Jurkat, Clone E6-1 (cell line): ENCODE measurements around the gene TEK. TPM values are rescaled to one million over a fixed set of nuclear protein-coding genes. Genes with fewer than 3 reads are reported as not detected.
"Not testable (repeated sequence)": the region's sequence is repeated elsewhere in the genome, so short reads cannot be mapped to it uniquely, and the experiment has no call there.

ENCODE experiments used
- DNase-seq: peaks from one replicate; pipeline ENCODE4 v3.0.0-alpha.2; 2011; ENCODE audit warnings: low read depth, low spot score
- H3K4me3 ChIP-seq: 2 replicates; pipeline ENCODE4 v1.5.1; 2011; ENCODE audit warnings: mild to moderate bottlenecking, low read length, control low read depth, moderate library complexity
- polyA plus RNA-seq: library from polyadenylated mRNA; unstranded; fragments of >200 nt; gene quantifications from one replicate; pipeline ENCODE4 v1.2.1, GENCODE V29; 2012; ENCODE audit warnings: missing spikeins; ENCODE audit not compliant: insufficient read length, insufficient read depth

The TEK gene
- not detected for polyA plus RNA-seq

GRCh38 chr9:27108981-27109541 lies at the start of gene TEK:
TEK (plus strand) TSS chr9:27109225; CDS start chr9:27109591, 366 bp downstream.
- no peak for DNase-seq

GRCh38 chr9:27059412-27059811 lies 49.6 kb upstream of the TEK start:
- DNase-seq = no peak
- H3K4me3 ChIP-seq = no peak overlapping the region

More at GRCh38 chr9:27108981-27109541, at the start of gene TEK:
- no peak within 1 kb of the TSS for H3K4me3 ChIP-seq

GRCh38 chr9:27059907-27060306 lies 49.1 kb upstream of the TEK start:
- DNase-seq = no peak
- no peak overlapping the region for H3K4me3 ChIP-seq

GRCh38 chr9:27065288-27065687 lies 43.7 kb upstream of the TEK start:
- H3K4me3 ChIP-seq = no peak overlapping the region
- DNase-seq = no peak

GRCh38 chr9:27073841-27074728 lies 34.9 kb upstream of the TEK start:
- no peak overlapping the region for H3K4me3 ChIP-seq
- no peak for DNase-seq

GRCh38 chr9:27078685-27079084 lies 30.3 kb upstream of the TEK start:
- no peak overlapping the region for H3K4me3 ChIP-seq
- no peak for DNase-seq

- H3K4me3 ChIP-seq = no peak overlapping the region
- DNase-seq = no peak
These were observed 23.6 kb upstream of the TEK start for GRCh38 chr9:27085456-27085855.

- DNase-seq = no peak
- no peak overlapping the region for H3K4me3 ChIP-seq
These were observed 22.0 kb upstream of the TEK start for GRCh38 chr9:27086818-27087680.

- DNase-seq = no peak
- no peak overlapping the region for H3K4me3 ChIP-seq
These were observed 20.0 kb upstream of the TEK start for GRCh38 chr9:27088981-27089380.

GRCh38 chr9:27089706-27090105 lies 19.3 kb upstream of the TEK start:
- no peak overlapping the region for H3K4me3 ChIP-seq
- no peak for DNase-seq

GRCh38 chr9:27090231-27090630 lies 18.8 kb upstream of the TEK start:
- no peak overlapping the region for H3K4me3 ChIP-seq
- DNase-seq = no peak

GRCh38 chr9:27090711-27091110 lies 18.3 kb upstream of the TEK start:
- no peak for DNase-seq
- H3K4me3 ChIP-seq = no peak overlapping the region

- not testable (repeated sequence) for H3K4me3 ChIP-seq, DNase-seq
These were observed 16.5 kb upstream of the TEK start for GRCh38 chr9:27092496-27092895.

- H3K4me3 ChIP-seq, DNase-seq: not testable (repeated sequence)
These were observed 15.5 kb upstream of the TEK start for GRCh38 chr9:27093384-27094067.

- DNase-seq = no peak
- H3K4me3 ChIP-seq = no peak overlapping the region
These were observed 14.3 kb upstream of the TEK start for GRCh38 chr9:27094640-27095298.

- H3K4me3 ChIP-seq = no peak overlapping the region
- DNase-seq = no peak
These were observed 1.8 kb upstream of the TEK start for GRCh38 chr9:27107241-27107640.

GRCh38 chr9:27109621-27110020 lies 596 bp downstream of the TEK start:
- no peak for DNase-seq
- H3K4me3 ChIP-seq = no peak overlapping the region

GRCh38 chr9:27110181-27110580 lies 1.2 kb downstream of the TEK start:
- no peak overlapping the region for H3K4me3 ChIP-seq
- DNase-seq = no peak

GRCh38 chr9:27112235-27112634 lies 3.2 kb downstream of the TEK start:
- H3K4me3 ChIP-seq = no peak overlapping the region
- no peak for DNase-seq
